KOPT-K1 (cell line): ENCODE results near the gene FNDC3B.

Source experiments
- H3K27ac ChIP-seq: fragments of 200-600 bp; sonication (generic); 2 replicates; pipeline ENCODE4 v1.5.1; 2016; ENCODE audit warnings: antibody characterized with exemption, mild to moderate bottlenecking, low read depth, low read length; ENCODE audit not compliant: poor library complexity, severe bottlenecking
- H3K36me3 ChIP-seq: fragments of 200-600 bp; sonication (generic); 2 replicates; pipeline ENCODE4 v1.5.1; 2017; ENCODE audit warnings: antibody characterized with exemption, mild to moderate bottlenecking, low read length, moderate library complexity; ENCODE audit not compliant: insufficient read depth
- H3K9me3 ChIP-seq: fragments of 200-600 bp; sonication (generic); 2 replicates; pipeline ENCODE4 v1.5.1; 2017; ENCODE audit warnings: antibody characterized with exemption, low read length, mild to moderate bottlenecking; ENCODE audit not compliant: insufficient read depth, poor library complexity, severe bottlenecking

The FNDC3B gene

DNA sequence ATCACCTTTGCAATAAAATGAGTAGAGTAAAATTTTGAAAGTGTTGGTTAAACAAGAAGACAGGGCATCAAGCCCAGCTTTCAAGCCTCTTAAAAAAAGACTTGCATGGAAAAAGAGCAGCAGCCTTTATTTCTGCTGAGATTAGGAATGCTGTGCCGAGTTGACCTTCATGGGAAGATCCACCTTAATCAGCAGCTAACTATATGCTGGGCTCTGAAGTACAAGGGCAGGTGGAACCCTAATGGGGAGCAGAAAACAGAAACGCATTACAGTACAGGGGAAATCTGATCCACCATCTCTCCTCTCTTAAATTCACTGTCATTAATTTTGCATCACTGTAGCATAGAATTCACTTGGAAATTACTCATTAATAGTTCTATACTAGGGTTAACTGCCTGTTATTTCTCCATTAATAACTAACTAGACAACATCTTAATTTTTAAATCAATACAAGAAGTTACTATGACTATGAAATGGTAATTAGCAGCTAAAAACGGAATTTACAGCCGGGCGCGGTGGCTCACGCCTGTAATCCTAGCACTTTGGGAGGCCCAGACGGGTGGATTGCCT is 275.3 kb downstream of the FNDC3B start:
- no peak overlapping the region for H3K27ac ChIP-seq
- H3K36me3 ChIP-seq: no peaks in the 10 kb centered on the region
- no peaks in the 10 kb centered on the region for H3K9me3 ChIP-seq

DNA sequence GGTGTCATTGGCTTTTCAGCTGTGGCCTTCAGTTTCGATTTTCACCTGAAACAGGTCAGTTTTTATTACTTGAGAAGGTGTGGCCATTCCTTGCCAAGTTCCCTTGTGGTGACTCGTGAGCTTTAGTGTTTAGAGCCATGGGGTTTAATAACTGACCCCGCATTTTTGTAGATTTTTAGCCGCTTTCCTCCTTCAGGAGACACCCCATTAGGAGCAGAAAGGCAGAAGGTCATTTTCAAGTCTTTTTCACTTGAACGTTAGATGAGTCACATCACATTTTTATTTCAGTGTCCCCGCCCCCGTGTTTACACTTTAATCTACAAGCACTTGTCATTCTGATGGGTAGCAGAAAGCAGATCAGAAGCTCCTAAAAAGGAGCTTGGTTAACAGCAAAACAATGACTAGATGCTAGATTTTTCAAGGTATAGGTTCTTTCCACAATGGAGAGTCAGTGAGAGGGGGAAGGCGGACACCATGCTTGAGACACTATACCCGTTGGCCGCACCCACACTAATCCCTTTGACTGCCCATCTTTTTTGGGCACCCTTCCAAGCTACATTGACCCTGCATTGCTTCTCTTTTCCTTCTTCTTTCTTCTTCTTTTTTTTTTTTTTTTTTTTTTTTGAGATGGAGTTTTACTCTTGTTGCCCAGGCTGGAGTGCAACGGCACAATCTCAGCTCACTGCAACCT is 276.2 kb downstream of the FNDC3B start:
- Histone ChIP-seq H3K27ac (no peak overlapping the region), H3K36me3 (no peaks in the 10 kb centered on the region), H3K9me3 (no peaks in the 10 kb centered on the region)

DNA sequence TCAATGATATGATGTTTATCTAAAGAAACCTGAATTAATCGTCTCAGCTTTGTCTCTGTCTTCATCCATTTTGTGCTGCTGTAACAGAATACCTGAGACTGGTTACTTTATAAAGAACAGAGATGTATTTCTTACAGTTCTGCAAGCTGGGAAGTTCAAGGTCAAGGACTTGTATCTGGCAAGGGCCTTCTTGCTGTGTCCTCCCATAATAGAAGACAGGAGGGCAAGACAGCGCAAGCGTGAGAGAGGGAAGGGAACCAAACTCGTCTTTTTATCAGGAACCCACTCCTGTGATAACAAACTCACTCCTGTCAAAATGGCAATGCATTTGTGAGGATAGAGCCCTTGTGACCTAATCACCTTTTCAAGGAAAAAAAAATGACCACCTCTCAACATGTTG is 277.4 kb downstream of the FNDC3B start:
- Histone ChIP-seq H3K36me3 (no peaks in the 10 kb centered on the region), H3K9me3 (no peaks in the 10 kb centered on the region), H3K27ac (no peak overlapping the region)

DNA sequence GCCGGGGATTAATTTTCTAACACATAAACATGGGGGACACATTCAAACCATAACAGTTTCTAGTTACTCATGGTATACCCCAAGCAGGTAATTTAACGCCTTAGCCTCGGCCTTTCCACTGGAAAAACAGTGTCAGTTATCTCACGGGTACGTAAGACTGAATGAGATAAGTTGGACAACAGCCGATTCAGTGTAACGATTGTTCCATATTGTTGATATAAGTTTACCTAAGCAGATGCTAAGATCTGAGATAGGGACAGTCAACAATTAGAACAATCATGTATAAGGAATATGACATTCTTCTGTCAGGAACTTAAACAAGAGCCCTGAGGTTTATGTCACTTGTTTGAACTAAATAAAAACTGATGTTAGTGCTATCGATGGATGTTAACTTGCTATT is 278.1 kb downstream of the FNDC3B start:
- H3K36me3 ChIP-seq: no peaks in the 10 kb centered on the region
- H3K9me3 ChIP-seq: no peaks in the 10 kb centered on the region
- no peak overlapping the region for H3K27ac ChIP-seq

DNA sequence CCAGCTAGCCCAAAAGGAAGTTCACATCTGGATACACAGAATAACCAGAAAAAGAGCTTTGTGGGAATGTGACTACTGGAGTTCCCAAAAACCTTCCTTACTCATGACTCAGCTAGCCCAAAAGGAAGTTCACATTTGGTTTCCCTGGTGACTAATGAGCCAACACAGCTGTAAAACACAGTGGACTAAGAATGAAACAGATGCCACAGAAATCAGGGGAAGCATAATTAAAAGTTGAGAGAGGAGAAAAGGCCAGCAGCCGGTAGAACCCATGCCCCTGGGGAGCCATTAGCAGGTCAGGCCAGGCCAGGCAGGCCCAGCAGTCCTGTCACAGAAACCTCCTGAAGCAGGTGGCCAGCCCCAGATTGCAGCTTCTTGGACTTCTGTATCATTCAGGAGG is 278.6 kb downstream of the FNDC3B start:
- H3K36me3 ChIP-seq: no peaks in the 10 kb centered on the region
- H3K27ac ChIP-seq: no peak overlapping the region

DNA sequence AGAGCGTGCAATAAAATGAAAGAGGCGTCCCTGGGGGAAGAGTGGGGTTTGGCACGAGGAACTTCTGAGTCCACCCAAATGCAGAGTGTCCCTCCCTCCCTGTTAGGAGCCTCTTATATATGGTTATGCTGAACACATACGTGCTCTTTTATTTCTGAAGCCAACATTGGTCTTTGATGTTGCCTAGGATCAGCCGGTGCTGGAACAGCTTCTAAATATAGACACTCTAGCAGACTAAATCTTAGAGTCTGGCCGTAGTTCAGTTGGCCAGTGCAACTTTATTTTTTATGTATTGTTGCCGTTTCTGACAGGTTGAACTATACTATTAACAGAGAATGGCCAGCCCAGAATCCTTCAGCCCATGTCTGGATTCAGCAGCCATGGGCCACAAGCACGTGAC is 280.2 kb downstream of the FNDC3B start:
- Histone ChIP-seq H3K36me3 (no peaks in the 10 kb centered on the region), H3K9me3 (no peaks in the 10 kb centered on the region), H3K27ac (no peak overlapping the region)

More for the DNA sequence above, 278.6 kb downstream of the FNDC3B start:
- H3K9me3 ChIP-seq: no peaks in the 10 kb centered on the region

DNA sequence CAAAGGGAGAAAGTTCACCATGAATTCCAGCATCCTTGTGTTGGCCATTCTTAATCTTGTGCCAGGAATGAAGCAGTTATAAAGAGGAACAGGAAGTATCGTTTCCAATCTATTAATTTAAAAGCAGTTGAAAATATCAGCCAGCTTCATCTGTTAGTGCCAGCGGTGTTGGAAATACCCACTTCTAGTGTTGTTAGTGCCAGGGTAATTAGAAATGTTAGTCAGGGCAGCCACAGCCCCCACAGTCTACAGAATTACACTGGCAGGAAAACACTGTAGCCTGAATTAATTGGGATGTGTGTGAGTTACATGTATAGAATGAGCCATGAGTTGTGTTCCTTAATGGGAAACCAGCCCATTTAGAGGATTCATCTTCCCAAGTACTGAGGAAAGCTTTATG is 281.1 kb downstream of the FNDC3B start:
- H3K27ac ChIP-seq: no peak overlapping the region
- no peaks in the 10 kb centered on the region for H3K36me3 ChIP-seq
- no peaks in the 10 kb centered on the region for H3K9me3 ChIP-seq

DNA sequence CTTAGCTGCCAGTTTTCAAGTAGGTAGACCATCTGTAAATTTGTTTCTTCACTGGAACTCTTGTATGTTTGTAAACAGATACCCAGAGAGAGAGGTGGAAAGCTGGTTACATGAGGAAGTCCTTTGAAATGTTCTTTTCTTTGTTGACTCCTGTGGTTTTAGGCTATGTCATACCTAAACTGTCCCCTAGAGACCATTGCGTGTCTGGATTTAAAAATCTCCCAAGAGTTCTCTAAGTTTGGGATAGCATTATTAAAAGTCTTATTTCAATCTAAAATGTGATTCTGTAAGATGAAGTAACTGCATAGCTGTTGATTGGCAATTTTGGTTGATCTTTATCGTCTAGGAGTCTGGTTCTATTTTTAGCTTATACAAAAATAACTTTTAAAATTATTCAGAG is 281.7 kb downstream of the FNDC3B start:
- H3K36me3 ChIP-seq: no peaks in the 10 kb centered on the region
- H3K9me3 ChIP-seq: no peaks in the 10 kb centered on the region
- no peak overlapping the region for H3K27ac ChIP-seq

DNA sequence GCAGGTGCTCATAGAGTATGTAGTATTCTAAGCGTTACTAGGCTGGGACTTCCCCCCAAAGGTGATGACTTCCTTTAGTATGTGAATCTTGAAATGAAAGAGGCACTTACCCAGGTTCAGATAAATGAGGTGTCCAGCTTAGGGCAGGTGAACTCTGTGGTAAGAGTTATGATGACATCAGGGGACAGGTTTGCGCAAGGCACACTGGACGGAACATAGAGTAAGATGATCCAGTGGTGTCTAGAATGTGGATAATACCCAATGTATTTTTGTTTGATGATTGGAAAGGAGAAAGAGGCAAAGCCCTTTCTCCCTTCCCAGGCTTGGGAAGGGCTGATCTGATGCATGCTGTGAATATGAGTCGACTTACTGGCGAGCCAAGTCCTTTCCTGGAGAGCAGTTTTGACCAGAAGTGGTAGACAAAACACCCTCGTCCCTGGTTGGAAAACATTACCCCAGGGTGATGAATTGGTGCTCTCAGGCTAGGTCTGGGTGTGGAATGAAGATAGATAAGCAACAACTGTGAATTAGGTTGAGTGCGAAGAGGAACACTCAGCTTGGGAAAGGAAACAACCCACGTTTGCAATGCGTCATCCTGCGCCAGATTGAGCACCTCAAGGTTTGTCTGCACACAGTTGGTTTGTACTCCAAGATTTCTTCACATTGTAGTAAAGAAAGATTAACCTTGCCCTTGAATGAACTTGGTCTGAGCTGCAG is 284.7 kb downstream of the FNDC3B start:
- H3K9me3 ChIP-seq: no peaks in the 10 kb centered on the region
- H3K36me3 ChIP-seq: no peaks in the 10 kb centered on the region
- H3K27ac ChIP-seq: no peak overlapping the region

DNA sequence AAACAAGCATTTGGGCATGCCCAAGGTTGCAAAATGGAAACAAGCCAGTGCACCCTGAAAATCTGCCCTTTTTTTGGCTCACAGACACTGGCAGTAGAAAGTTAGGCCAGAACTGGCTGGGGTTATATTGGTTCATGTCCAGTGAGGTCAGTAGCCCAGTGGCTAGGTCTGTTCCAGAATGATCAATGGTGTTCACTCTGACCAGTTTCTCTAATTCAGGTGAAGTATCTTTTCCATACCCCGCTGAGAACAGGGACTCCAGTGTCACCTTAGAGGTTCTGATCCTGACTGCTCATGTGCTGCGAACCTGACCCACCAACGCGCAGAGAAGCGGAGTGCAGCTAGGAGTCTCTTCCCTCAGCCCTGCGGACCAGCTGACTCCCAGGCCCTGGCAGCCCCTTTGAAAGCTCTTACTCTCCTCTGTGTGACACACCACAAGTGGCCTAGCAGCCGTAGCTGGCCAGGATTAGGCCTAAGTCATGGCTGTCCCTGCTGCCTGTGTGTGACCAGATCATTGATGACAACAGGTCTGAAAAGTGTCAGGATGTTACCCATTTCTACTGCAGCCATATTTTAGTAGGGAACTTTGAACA is 285.3 kb downstream of the FNDC3B start:
- Histone ChIP-seq H3K27ac (no peak overlapping the region), H3K9me3 (no peaks in the 10 kb centered on the region), H3K36me3 (no peaks in the 10 kb centered on the region)

DNA sequence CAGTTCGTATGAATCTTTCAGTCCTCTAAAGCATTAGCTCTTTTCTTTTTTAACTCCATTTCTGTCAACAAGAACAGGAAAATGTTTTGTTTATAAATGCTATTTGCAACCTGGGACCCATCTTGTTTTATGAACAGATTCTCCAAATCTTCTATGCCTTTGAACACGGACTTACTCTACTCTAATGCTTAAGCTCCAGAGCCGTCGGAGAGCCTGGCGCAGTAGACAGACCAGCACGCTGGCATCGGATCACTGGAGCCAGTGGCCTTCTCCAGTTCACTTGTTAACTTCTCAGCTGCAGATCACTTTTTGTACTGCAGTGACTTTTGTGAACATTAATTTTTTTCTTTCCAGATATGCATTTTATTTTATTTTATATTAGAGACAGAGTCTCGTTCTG is 286.1 kb downstream of the FNDC3B start:
- no peaks in the 10 kb centered on the region for H3K9me3 ChIP-seq
- H3K27ac ChIP-seq: no peak overlapping the region
- H3K36me3 ChIP-seq: no peaks in the 10 kb centered on the region

DNA sequence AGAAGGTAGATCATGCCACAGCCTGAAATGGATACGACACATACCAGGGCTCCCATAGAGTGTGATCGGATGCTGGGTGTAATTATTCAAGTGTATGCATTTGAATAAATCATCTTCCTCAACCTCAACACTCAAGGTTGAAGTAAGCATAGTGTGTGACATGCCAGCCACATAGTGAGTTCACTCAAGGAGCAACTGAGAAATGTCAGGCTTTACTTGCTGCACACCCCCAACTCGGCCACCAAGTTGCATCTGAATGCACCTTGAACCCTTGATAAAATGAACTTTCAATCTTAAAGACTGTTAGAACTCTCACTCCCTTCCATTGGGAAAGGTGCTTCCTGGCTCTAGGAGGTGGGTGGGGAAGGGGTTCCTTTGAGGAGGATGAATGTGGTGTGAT is 287.6 kb downstream of the FNDC3B start:
- Histone ChIP-seq H3K36me3 (no peaks in the 10 kb centered on the region), H3K9me3 (no peaks in the 10 kb centered on the region), H3K27ac (no peak overlapping the region)

DNA sequence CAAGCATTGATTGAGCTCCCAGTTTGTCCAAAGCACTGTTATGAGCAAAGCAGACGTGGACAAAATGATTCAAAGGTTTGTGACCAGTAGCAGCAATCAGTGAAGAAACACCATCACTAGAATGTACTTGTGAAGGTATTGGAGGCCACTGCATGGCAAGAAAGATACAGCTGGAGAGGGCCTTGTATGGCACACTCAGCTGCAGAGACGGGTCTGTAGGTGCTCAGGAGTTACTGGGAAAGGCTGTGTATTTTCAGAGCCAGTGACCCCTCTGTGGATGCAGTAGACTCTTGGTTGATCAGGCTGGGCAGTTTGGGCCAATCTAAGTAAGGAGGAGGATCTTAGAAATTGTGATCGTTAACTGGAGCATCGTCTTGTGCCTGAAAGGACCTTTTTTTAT is 288.9 kb downstream of the FNDC3B start:
- Histone ChIP-seq H3K27ac (no peak overlapping the region), H3K9me3 (no peaks in the 10 kb centered on the region), H3K36me3 (no peaks in the 10 kb centered on the region)

DNA sequence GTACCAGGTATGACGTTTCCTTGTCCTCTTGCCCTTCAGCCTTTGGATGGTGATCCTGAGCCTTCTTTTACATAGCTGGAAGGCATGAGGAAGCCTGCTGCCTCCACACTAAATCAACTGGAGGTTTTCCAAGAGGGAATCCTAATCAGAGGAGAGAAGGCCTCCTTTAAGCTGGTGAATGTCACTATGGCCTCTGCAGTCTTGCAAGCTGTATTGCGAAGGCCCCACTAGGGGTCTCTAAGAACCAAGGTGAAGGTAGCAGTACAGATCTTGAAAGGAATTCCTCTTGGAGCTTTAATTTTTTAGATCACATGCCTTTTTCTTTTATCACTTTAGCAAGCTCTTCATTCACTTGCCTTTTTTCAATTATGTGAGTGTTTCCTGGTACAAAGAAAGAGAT is 289.7 kb downstream of the FNDC3B start:
- Histone ChIP-seq H3K27ac (no peak overlapping the region), H3K36me3 (no peaks in the 10 kb centered on the region), H3K9me3 (no peaks in the 10 kb centered on the region)

DNA sequence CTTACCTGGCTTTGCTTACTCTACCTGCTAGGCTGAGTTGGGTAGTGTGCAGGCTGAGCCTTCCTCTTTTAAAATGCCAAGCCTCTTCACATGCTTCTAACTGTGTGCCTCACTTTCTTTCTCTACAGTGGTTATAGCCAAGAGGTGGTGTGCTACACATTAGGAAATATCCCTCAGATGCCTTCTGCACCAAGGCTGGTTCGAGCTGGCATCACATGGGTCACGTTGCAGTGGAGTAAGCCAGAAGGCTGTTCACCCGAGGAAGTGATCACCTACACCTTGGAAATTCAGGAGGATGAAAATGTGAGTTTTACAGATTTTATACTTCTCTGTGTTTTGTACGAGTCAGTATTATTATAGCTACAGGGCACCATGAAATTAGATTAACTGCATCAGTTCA is 291.0 kb downstream of the FNDC3B start:
- Histone ChIP-seq H3K36me3 (no peaks in the 10 kb centered on the region), H3K27ac (no peak overlapping the region), H3K9me3 (no peaks in the 10 kb centered on the region)
